Naive B cell (primary cell): ENCODE data around the gene GMDS. TPM values are rescaled to one million over a fixed set of nuclear protein-coding genes. Genes with fewer than 3 reads are reported as not detected.

ENCODE experiments used
- ATAC-seq, 2 donors: fragments of 150-1000 bp; cut with Tn5 transposase; 2 replicates each; pipeline ENCODE4 v1.10.0; 2021; ENCODE audit warnings: low read depth in 2 of 2, mild to moderate bottlenecking in 2 of 2, moderate library complexity in 2 of 2
- DNase-seq: peaks from one replicate; pipeline ENCODE4 v3.0.0; 2022
- H3K27ac Mint-ChIP-seq, 6 donors: one replicate each; pipeline ENCODE4 v1.8.0; 2020 to 2022; ENCODE audit warnings: mild to moderate bottlenecking in 6 of 6, mixed read lengths in 6 of 6, moderate library complexity in 5 of 6, inconsistent platforms in 2 of 6
- H3K27me3 Mint-ChIP-seq, 3 donors: one replicate each; pipeline ENCODE4 v1.8.0; 2021 to 2022; ENCODE audit warnings: mixed read lengths in 3 of 3, mild to moderate bottlenecking in 1 of 3
- H3K36me3 Mint-ChIP-seq, 2 donors: one replicate each; pipeline ENCODE4 v1.8.0; 2020 to 2022; ENCODE audit warnings: mixed read lengths in 2 of 2, inconsistent platforms in 1 of 2, mild to moderate bottlenecking in 1 of 2
- H3K4me1 Mint-ChIP-seq, 3 donors: one replicate each; pipeline ENCODE4 v1.8.0; 2020 to 2022; ENCODE audit warnings: mixed read lengths in 3 of 3, inconsistent platforms in 1 of 3, mild to moderate bottlenecking in 1 of 3, moderate library complexity in 1 of 3
- H3K4me3 Mint-ChIP-seq, 8 donors: one replicate each; pipeline ENCODE4 v1.8.0; 2020 to 2022; ENCODE audit warnings: mild to moderate bottlenecking in 8 of 8, mixed read lengths in 8 of 8, moderate library complexity in 8 of 8, inconsistent platforms in 2 of 8
- H3K9me3 Mint-ChIP-seq, 7 donors: one replicate each; pipeline ENCODE4 v1.8.0; 2020 to 2022; ENCODE audit warnings: mixed read lengths in 7 of 7, mild to moderate bottlenecking in 5 of 7, inconsistent platforms in 2 of 7, moderate library complexity in 1 of 7
- polyA plus RNA-seq, 6 donors: library from polyadenylated mRNA; unstranded; fragments of 300-500 nt; fragmentation: Illumina TruSeq; gene quantifications; one replicate each; pipeline ENCODE4 v1.2.3, GENCODE V29; 2021; ENCODE audit warnings: low read depth in 6 of 6

The GMDS gene
- polyA plus RNA-seq, 6 donors from 2014 or later, result 12.7 to 23.3 (median 14.7) TPM

- Mint-ChIP-seq H3K4me1 (no peaks in the 10 kb centered on the region), H3K36me3 (no peaks in the 10 kb centered on the region), H3K4me3 (no peak overlapping the region), H3K27me3 (peaks cover 34 to 56% (median 52%) of the 10 kb centered on the region in 3 donors), H3K27ac (no peak overlapping the region), H3K9me3 (peaks cover 0 to 3% (median 0%) of the 10 kb centered on the region in 7 donors)
- ATAC-seq (no peak), DNase-seq (no peak)
These were observed 660.3 kb downstream of the GMDS start for GRCh38 chr6:1584996-1585668.

- Mint-ChIP-seq H3K27ac (no peak overlapping the region), H3K36me3 (no peaks in the 10 kb centered on the region), H3K4me3 (no peak overlapping the region), H3K4me1 (no peaks in the 10 kb centered on the region), H3K9me3 (peaks cover 0 to 3% (median 0%) of the 10 kb centered on the region in 7 donors), H3K27me3 (peaks cover 29 to 51% (median 42%) of the 10 kb centered on the region in 3 donors)
- DNase-seq, result no peak
- ATAC-seq, result no peak
These were observed 661.3 kb downstream of the GMDS start for GRCh38 chr6:1584146-1584545.

GRCh38 chr6:1581120-1581991, 664.0 kb downstream of the GMDS start:
- H3K4me3 Mint-ChIP-seq, result peak overlapping the region in 1 of 8 donors; percentile 56
- DNase-seq, result no peak

GRCh38 chr6:1580585-1580984, 664.8 kb downstream of the GMDS start:
- H3K4me3 Mint-ChIP-seq, result no peak overlapping the region
- peaks cover 21 to 45% (median 35%) of the 10 kb centered on the region in 3 donors for H3K27me3 Mint-ChIP-seq
- peak overlapping the region in 1 of 6 donors; percentile 38 for H3K27ac Mint-ChIP-seq
- ATAC-seq (no peak), DNase-seq (no peak)
- peaks cover 0 to 3% (median 0%) of the 10 kb centered on the region in 7 donors for H3K9me3 Mint-ChIP-seq
- peaks cover 0 to 2% (median 0%) of the 10 kb centered on the region in 3 donors for H3K4me1 Mint-ChIP-seq
- H3K36me3 Mint-ChIP-seq, result no peaks in the 10 kb centered on the region

More at GRCh38 chr6:1581120-1581991, 664.0 kb downstream of the GMDS start:
- H3K27ac Mint-ChIP-seq, result no peak overlapping the region
- H3K27me3 Mint-ChIP-seq, result peaks cover 26 to 46% (median 35%) of the 10 kb centered on the region in 3 donors
- ATAC-seq, result no peak
- H3K9me3 Mint-ChIP-seq, result peaks cover 0 to 3% (median 0%) of the 10 kb centered on the region in 7 donors
- peaks cover 0 to 2% (median 0%) of the 10 kb centered on the region in 3 donors for H3K4me1 Mint-ChIP-seq
- no peaks in the 10 kb centered on the region for H3K36me3 Mint-ChIP-seq

- H3K36me3 Mint-ChIP-seq, result no peaks in the 10 kb centered on the region
- H3K4me3 Mint-ChIP-seq, result no peak overlapping the region
- peaks cover 0 to 3% (median 0%) of the 10 kb centered on the region in 7 donors for H3K9me3 Mint-ChIP-seq
- peaks cover 0 to 2% (median 0%) of the 10 kb centered on the region in 3 donors for H3K4me1 Mint-ChIP-seq
- ATAC-seq (no peak), DNase-seq (no peak)
- H3K27ac Mint-ChIP-seq, result no peak overlapping the region
- peaks cover 21 to 45% (median 39%) of the 10 kb centered on the region in 3 donors for H3K27me3 Mint-ChIP-seq
These were observed 665.3 kb downstream of the GMDS start for GRCh38 chr6:1580109-1580508.

- ATAC-seq, result no peak
- no peak for DNase-seq
- H3K27ac Mint-ChIP-seq, result no peak overlapping the region
- peaks cover 0 to 2% (median 0%) of the 10 kb centered on the region in 3 donors for H3K4me1 Mint-ChIP-seq
- peaks cover 0 to 3% (median 0%) of the 10 kb centered on the region in 7 donors for H3K9me3 Mint-ChIP-seq
- no peaks in the 10 kb centered on the region for H3K36me3 Mint-ChIP-seq
- peaks cover 24 to 49% (median 47%) of the 10 kb centered on the region in 3 donors for H3K27me3 Mint-ChIP-seq
- no peak overlapping the region for H3K4me3 Mint-ChIP-seq
These were observed 666.3 kb downstream of the GMDS start for GRCh38 chr6:1579096-1579495.

- DNase-seq, result no peak
- H3K36me3 Mint-ChIP-seq, result no peaks in the 10 kb centered on the region
- no peak for ATAC-seq
- H3K4me3 Mint-ChIP-seq, result no peak overlapping the region
- peak overlapping the region in 1 of 6 donors; percentile 13 for H3K27ac Mint-ChIP-seq
- H3K9me3 Mint-ChIP-seq, result peaks cover 0 to 3% (median 0%) of the 10 kb centered on the region in 7 donors
- H3K27me3 Mint-ChIP-seq, result peaks cover 18 to 43% (median 39%) of the 10 kb centered on the region in 3 donors
- H3K4me1 Mint-ChIP-seq, result peaks cover 0 to 2% (median 0%) of the 10 kb centered on the region in 3 donors
These were observed 667.3 kb downstream of the GMDS start for GRCh38 chr6:1577896-1578745.

- Mint-ChIP-seq H3K9me3 (peaks cover 0 to 7% (median 0%) of the 10 kb centered on the region in 7 donors), H3K4me3 (no peak overlapping the region), H3K27me3 (peaks cover 24 to 47% (median 43%) of the 10 kb centered on the region in 3 donors), H3K27ac (no peak overlapping the region), H3K4me1 (peaks cover 0 to 2% (median 0%) of the 10 kb centered on the region in 3 donors), H3K36me3 (peaks cover 0 to under 1% of the 10 kb centered on the region in 2 donors)
- DNase-seq, result no peak
- no peak for ATAC-seq
These were observed 668.2 kb downstream of the GMDS start for GRCh38 chr6:1577146-1577680.

GRCh38 chr6:1576711-1577110, 668.7 kb downstream of the GMDS start:
- Mint-ChIP-seq H3K4me3 (no peak overlapping the region), H3K27me3 (peaks cover 28 to 51% (median 39%) of the 10 kb centered on the region in 3 donors), H3K9me3 (peaks cover under 1 to 12% (median 4%) of the 10 kb centered on the region in 7 donors), H3K27ac (no peak overlapping the region), H3K36me3 (peaks cover 4 to 5% of the 10 kb centered on the region in 2 donors), H3K4me1 (peaks cover 0 to 2% (median 0%) of the 10 kb centered on the region in 3 donors)
- ATAC-seq (no peak), DNase-seq (no peak)

GRCh38 chr6:1576166-1576565, 669.2 kb downstream of the GMDS start:
- Mint-ChIP-seq H3K9me3 (peaks cover 6 to 18% (median 10%) of the 10 kb centered on the region in 7 donors), H3K27me3 (peaks cover 33 to 51% (median 34%) of the 10 kb centered on the region in 3 donors), H3K27ac (no peak overlapping the region), H3K4me3 (no peak overlapping the region), H3K36me3 (peaks cover 9 to 11% of the 10 kb centered on the region in 2 donors), H3K4me1 (peaks cover 0 to 2% (median 0%) of the 10 kb centered on the region in 3 donors)
- DNase-seq, result no peak
- no peak for ATAC-seq

- Mint-ChIP-seq H3K9me3 (peaks cover 12 to 25% (median 16%) of the 10 kb centered on the region in 7 donors), H3K4me1 (peaks cover 0 to 2% (median 0%) of the 10 kb centered on the region in 3 donors), H3K4me3 (no peak overlapping the region), H3K27ac (no peak overlapping the region), H3K27me3 (peaks cover 31 to 53% (median 33%) of the 10 kb centered on the region in 3 donors), H3K36me3 (peaks cover 15 to 17% of the 10 kb centered on the region in 2 donors)
- no peak for ATAC-seq
- no peak for DNase-seq
These were observed 670.0 kb downstream of the GMDS start for GRCh38 chr6:1575210-1576041.

- H3K36me3 Mint-ChIP-seq, result peaks cover 15 to 17% of the 10 kb centered on the region in 2 donors
- H3K27me3 Mint-ChIP-seq, result peaks cover 31 to 48% (median 33%) of the 10 kb centered on the region in 3 donors
- H3K4me3 Mint-ChIP-seq, result no peak overlapping the region
- H3K27ac Mint-ChIP-seq, result no peak overlapping the region
- H3K4me1 Mint-ChIP-seq, result peaks cover 0 to 2% (median 0%) of the 10 kb centered on the region in 3 donors
- DNase-seq (no peak), ATAC-seq (no peak)
- peaks cover 12 to 31% (median 18%) of the 10 kb centered on the region in 7 donors for H3K9me3 Mint-ChIP-seq
These were observed 670.6 kb downstream of the GMDS start for GRCh38 chr6:1574890-1575209.
